HepG2 (cell line): Measurements from ENCODE around the gene RRBP1. TPM values are rescaled to one million over a fixed set of nuclear protein-coding genes. Genes with fewer than 3 reads are reported as not detected.
A peak's percentile ranks its signal among the peaks of the same experiment; 100 is the strongest.

Experiments
- HES4 ChIP-seq: sonication (generic); formaldehyde crosslinking; IDR thresholded peaks from 2 replicates; pipeline ENCODE4 v1.9.0; 2021; ENCODE audit warnings: mild to moderate bottlenecking, missing genetic modification reagents, borderline replicate concordance
- IRF2 ChIP-seq: IDR thresholded peaks from 2 replicates; pipeline ENCODE4 v1.6.1; 2018; ENCODE audit warnings: missing genetic modification reagents, missing compliant biosample characterization
- NFAT5 ChIP-seq: sonication (generic); formaldehyde crosslinking; IDR thresholded peaks from 2 replicates; pipeline ENCODE4 v1.4.0; 2020; ENCODE audit warnings: missing genetic modification reagents
- NR2F2 ChIP-seq: IDR thresholded peaks from 2 replicates; pipeline ENCODE4 v1.6.1; 2012; ENCODE audit warnings: low read depth, inconsistent platforms, borderline replicate concordance
- PITX1 ChIP-seq: sonication (generic); formaldehyde crosslinking; IDR thresholded peaks from 2 replicates; pipeline ENCODE4 v1.5.1; 2020; ENCODE audit warnings: mild to moderate bottlenecking, missing genetic modification reagents
- SNAPC2 ChIP-seq: sonication (generic); formaldehyde crosslinking; IDR thresholded peaks from 2 replicates; pipeline ENCODE4 v1.8.1; 2022; ENCODE audit warnings: mild to moderate bottlenecking, missing genetic modification reagents
- ZBTB33 ChIP-seq: sonication (generic); formaldehyde crosslinking; IDR thresholded peaks from 2 replicates; pipeline ENCODE4 v1.4.0; 2020; ENCODE audit warnings: missing genetic modification reagents
- ZNF557 ChIP-seq: sonication (generic); formaldehyde crosslinking; IDR thresholded peaks from 2 replicates; pipeline ENCODE4 v1.4.0; 2020; ENCODE audit warnings: missing genetic modification reagents
- ZNF660 ChIP-seq: sonication (generic); formaldehyde crosslinking; IDR thresholded peaks from 2 replicates; pipeline ENCODE4 v1.5.1; 2020; ENCODE audit warnings: mild to moderate bottlenecking, low read depth, missing genetic modification reagents, borderline replicate concordance
- ZNF746 ChIP-seq: sonication (generic); formaldehyde crosslinking; IDR thresholded peaks from 2 replicates; pipeline ENCODE4 v1.8.0; 2022; ENCODE audit warnings: mild to moderate bottlenecking, missing genetic modification reagents
- ZNF781 ChIP-seq: sonication (generic); formaldehyde crosslinking; IDR thresholded peaks from 2 replicates; pipeline ENCODE4 v1.5.1; 2020; ENCODE audit warnings: borderline replicate concordance, mild to moderate bottlenecking, missing genetic modification reagents; ENCODE audit errors: not compliant biosample characterization
- polyA plus RNA-seq, 8 experiments: library from polyadenylated mRNA; depleted of rRNA in 3 of 8; stranded (reverse) in 7 of 8; unstranded in 1 of 8; fragments of >200 nt; fragmentation: Illumina TruSeq in 4 of 8; extraction: Trizol in 4 of 8; gene quantifications; 2 replicates each; pipeline versions ENCODE4 v1.2.1 to v1.2.3, GENCODE V29; 2011 to 2016; ENCODE audit warnings: low read depth in 4 of 8, missing spikeins in 1 of 8, mixed read lengths in 1 of 8; ENCODE audit not compliant: insufficient read depth in 1 of 8
- total RNA-seq, 5 experiments: library from RNA; depleted of rRNA; stranded (reverse); fragments of >200 nt; fragmentation: Illumina TruSeq; extraction: Trizol; gene quantifications; 2 replicates each; pipeline ENCODE4 v1.2.3, GENCODE V29; 2016; ENCODE audit warnings: low read depth in 1 of 5
- TF ChIP-seq, protein P1 (sequence below): sonication (generic); formaldehyde crosslinking; conservative IDR thresholded peaks from 2 replicates; pipeline ENCODE4 v1.4.0; 2020; ENCODE audit warnings: mild to moderate bottlenecking, missing genetic modification reagents, moderate library complexity
- TF ChIP-seq, protein P2 (sequence below): sonication (generic); formaldehyde crosslinking; IDR thresholded peaks from 2 replicates; pipeline ENCODE4 v1.9.0; 2021; ENCODE audit warnings: missing genetic modification reagents, borderline replicate concordance
- TF ChIP-seq, protein P3 (sequence below): IDR thresholded peaks from 2 replicates; pipeline ENCODE4 v1.6.1; 2016; ENCODE audit warnings: control low read depth

The RRBP1 gene
- total and polyA plus RNA-seq, 2 of the 13 experiments (the other 11 are each of a cell fraction or from before 2014, with no cell fraction given): 150 to 222 TPM

DNA sequence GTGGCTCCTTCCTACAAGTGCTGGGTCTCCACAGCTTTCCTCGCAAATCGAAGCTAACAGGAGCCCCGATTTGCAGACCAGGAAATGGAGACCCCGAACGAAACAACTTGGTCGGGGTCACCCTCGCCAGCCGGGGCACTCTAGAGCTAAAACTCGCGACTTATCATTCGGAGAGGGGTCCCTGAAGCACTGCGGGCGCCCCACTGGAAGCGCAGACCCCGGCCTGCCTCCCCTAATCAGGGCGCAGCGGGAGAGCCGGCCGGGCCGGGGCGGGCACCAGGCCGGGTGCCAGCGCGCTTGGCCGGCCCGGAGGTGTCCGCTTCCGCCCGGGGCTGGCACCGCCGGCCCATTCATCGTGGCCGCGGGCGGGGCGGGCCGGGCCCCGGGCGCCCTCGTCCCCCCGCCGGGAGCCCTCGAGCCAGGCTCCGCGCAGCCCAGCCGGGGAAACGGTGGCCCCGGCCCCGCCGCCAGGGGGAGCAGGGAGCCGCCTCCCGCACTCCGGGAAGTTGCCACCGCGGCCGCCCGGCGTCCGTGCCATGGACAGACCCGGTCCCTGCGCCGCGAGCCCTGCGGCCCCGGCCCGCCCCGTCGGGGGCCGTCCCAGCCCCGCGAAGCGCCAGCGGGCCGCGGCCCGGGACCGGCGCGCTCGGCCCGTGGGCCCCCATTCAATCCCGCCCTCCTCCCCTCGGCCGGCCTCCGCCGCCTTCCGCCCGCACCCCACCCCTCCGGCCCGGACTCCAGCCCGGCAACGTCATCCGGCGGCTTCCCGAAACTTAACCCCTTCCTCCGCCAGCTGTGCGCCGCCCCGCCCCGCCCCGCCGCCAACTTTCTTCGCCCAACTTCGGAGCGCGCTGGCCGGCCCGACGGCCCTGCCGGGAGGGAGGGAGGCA is 961 bp downstream of the RRBP1 start (continued):
- TF ChIP-seq, protein P1, sequence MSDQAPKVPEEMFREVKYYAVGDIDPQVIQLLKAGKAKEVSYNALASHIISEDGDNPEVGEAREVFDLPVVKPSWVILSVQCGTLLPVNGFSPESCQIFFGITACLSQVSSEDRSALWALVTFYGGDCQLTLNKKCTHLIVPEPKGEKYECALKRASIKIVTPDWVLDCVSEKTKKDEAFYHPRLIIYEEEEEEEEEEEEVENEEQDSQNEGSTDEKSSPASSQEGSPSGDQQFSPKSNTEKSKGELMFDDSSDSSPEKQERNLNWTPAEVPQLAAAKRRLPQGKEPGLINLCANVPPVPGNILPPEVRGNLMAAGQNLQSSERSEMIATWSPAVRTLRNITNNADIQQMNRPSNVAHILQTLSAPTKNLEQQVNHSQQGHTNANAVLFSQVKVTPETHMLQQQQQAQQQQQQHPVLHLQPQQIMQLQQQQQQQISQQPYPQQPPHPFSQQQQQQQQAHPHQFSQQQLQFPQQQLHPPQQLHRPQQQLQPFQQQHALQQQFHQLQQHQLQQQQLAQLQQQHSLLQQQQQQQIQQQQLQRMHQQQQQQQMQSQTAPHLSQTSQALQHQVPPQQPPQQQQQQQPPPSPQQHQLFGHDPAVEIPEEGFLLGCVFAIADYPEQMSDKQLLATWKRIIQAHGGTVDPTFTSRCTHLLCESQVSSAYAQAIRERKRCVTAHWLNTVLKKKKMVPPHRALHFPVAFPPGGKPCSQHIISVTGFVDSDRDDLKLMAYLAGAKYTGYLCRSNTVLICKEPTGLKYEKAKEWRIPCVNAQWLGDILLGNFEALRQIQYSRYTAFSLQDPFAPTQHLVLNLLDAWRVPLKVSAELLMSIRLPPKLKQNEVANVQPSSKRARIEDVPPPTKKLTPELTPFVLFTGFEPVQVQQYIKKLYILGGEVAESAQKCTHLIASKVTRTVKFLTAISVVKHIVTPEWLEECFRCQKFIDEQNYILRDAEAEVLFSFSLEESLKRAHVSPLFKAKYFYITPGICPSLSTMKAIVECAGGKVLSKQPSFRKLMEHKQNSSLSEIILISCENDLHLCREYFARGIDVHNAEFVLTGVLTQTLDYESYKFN: no peak
- TF ChIP-seq ZNF781 (CRISPR knock-in tag) (no peak), IRF2 (CRISPR knock-in tag) (no peak), NFAT5 (no peak), ZNF660 (CRISPR knock-in tag) (no peak), NR2F2 (no peak), ZNF746 (CRISPR knock-in tag) (no peak), SNAPC2 (no peak), HES4 (CRISPR knock-in tag) (peak; percentile 59; the same call in 1 of the 2 replicates), ZNF557 (no peak), PITX1 (CRISPR knock-in tag) (no peak), ZBTB33 (CRISPR knock-in tag) (no peak)
- TF ChIP-seq, protein P2, sequence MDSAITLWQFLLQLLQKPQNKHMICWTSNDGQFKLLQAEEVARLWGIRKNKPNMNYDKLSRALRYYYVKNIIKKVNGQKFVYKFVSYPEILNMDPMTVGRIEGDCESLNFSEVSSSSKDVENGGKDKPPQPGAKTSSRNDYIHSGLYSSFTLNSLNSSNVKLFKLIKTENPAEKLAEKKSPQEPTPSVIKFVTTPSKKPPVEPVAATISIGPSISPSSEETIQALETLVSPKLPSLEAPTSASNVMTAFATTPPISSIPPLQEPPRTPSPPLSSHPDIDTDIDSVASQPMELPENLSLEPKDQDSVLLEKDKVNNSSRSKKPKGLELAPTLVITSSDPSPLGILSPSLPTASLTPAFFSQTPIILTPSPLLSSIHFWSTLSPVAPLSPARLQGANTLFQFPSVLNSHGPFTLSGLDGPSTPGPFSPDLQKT: no peak
- TF ChIP-seq, protein P3, sequence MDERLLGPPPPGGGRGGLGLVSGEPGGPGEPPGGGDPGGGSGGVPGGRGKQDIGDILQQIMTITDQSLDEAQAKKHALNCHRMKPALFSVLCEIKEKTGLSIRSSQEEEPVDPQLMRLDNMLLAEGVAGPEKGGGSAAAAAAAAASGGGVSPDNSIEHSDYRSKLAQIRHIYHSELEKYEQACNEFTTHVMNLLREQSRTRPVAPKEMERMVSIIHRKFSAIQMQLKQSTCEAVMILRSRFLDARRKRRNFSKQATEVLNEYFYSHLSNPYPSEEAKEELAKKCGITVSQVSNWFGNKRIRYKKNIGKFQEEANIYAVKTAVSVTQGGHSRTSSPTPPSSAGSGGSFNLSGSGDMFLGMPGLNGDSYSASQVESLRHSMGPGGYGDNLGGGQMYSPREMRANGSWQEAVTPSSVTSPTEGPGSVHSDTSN (CRISPR knock-in tag): no peak
